HL-60 (cell line): Measurements from ENCODE around the gene SHANK3.

Source experiments
- DNase-seq, 2 experiments: peaks; one replicate each; pipeline ENCODE4 v3.0.0-alpha.2; 2010 to 2020; ENCODE audit warnings: low read depth in 1 of 2, low spot score in 1 of 2
- H3K27ac ChIP-seq: fragments of 250-450 bp; sonication (Bioruptor Pico); replicated peaks from 2 replicates; pipeline ENCODE4 v1.5.1; 2020; ENCODE audit warnings: mild to moderate bottlenecking, moderate library complexity
- H3K27me3 ChIP-seq: fragments of 250-450 bp; sonication (Bioruptor Pico); 2 replicates; pipeline ENCODE4 v1.5.1; 2021; ENCODE audit warnings: mild to moderate bottlenecking, moderate library complexity; ENCODE audit not compliant: insufficient read depth, poor library complexity, severe bottlenecking
- H3K4me3 ChIP-seq: replicated peaks from 2 replicates; pipeline ENCODE4 v1.5.1; 2011; ENCODE audit warnings: mild to moderate bottlenecking, control low read depth, low read length; ENCODE audit not compliant: insufficient read depth
- CTCF ChIP-seq: IDR thresholded peaks from one replicate; pipeline ENCODE4 v1.5.1; 2011; ENCODE audit warnings: low read length, control low read depth, inconsistent platforms; ENCODE audit not compliant: insufficient read depth
- GABPA ChIP-seq: IDR thresholded peaks from 2 replicates; pipeline ENCODE4 v1.6.1; 2012; ENCODE audit warnings: low read depth
- POLR2AphosphoS5 ChIP-seq: IDR thresholded peaks from 2 replicates; pipeline ENCODE4 v1.6.1; 2012; ENCODE audit warnings: low read depth
- REST ChIP-seq: IDR thresholded peaks from 2 replicates; pipeline ENCODE4 v1.6.1; 2012; ENCODE audit warnings: low read depth; ENCODE audit not compliant: insufficient replicate concordance
- SPI1 ChIP-seq: IDR thresholded peaks from 2 replicates; pipeline ENCODE4 v1.6.1; 2012; ENCODE audit warnings: low read depth, mild to moderate bottlenecking, borderline replicate concordance

SHANK3 gene

DNA sequence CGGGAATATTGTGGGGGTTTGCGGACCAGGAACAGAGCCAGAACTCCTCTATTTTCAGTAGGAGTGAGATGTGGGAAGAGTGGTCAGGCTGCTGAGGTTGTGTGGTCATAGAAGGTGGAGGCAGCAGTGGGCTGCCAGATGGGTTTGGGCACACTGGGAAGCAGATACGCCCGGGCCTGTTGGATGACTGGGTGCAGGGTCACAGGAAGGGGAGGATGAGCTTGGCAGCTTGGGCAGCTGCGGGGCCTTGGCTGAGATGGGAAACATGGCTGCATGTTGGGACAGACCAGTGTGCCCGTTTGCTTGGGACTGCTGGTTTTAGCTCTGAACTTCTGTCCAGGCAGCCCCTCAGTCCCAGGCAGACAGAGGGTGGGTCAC lies 11.4 kb downstream of the SHANK3 start:
- Histone ChIP-seq H3K27me3 (no peaks in the 10 kb centered on the region), H3K27ac (no peak overlapping the region), H3K4me3 (no peak overlapping the region)
- no peak for DNase-seq
- TF ChIP-seq POLR2AphosphoS5 (no peak), REST (no peak), GABPA (no peak), SPI1 (no peak), CTCF (no peak)

DNA sequence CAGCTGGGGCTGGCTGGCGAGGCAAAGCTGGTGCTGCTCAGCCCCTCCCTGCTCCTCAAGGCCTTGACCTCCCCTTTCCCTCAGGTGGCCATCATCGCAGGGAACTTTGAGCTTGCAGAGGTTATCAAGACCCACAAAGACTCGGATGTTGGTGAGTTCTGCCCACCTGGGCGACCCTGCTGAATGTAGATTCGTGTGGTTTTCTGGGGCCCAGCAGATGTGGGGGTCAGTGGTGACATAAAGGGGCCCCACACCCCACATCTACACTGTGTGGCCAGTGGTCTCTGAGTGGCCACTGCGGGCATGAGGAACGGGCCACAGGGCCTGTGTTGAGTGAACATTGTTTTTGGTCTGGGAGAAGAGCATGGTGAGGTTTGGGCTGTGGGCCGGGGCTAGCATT lies 11.9 kb downstream of the SHANK3 start:
- TF ChIP-seq POLR2AphosphoS5 (no peak), GABPA (no peak), REST (no peak), SPI1 (no peak), CTCF (no peak)
- Histone ChIP-seq H3K4me3 (no peak overlapping the region), H3K27me3 (no peaks in the 10 kb centered on the region), H3K27ac (no peak overlapping the region)
- DNase-seq: no peak

GRCh38 chr22:50684986-50685385 lies 12.4 kb downstream of the SHANK3 start:
- DNase-seq: no peak
- no peak overlapping the region for H3K4me3 ChIP-seq
- no peak for TF ChIP-seq REST
- TF ChIP-seq CTCF: no peak
- TF ChIP-seq POLR2AphosphoS5: no peak
- no peak for TF ChIP-seq GABPA
- no peak for TF ChIP-seq SPI1
- no peaks in the 10 kb centered on the region for H3K27me3 ChIP-seq
- H3K27ac ChIP-seq: no peak overlapping the region
